ENCODE data around the gene PDE11A. TPM values are rescaled to one million over a fixed set of nuclear protein-coding genes. Genes with fewer than 3 reads are reported as not detected.

PDE11A gene
- total and polyA plus RNA-seq, 2 of the 8 experiments (the other 6 are each of a cell fraction or from before 2014, with no cell fraction given): 0.19 to 0.23 TPM

DNA sequence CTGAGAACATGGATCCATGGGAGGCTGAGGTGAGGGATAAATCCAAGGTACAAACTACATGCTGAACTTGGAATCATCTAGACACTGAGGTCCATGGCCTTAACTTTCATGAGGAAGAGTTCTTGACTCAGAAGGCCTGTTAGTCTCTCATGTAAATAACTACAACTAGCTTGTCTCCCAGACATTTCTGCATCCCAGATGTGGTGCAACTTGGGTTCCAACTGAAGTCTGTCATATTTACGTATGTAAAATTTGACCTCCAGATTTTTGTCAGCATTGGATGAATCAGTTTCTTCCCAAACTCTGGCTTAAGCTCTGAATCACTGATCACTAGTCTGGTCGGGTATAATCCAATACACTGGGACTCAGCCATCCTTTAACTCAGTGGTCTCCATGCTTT, 306.9 kb downstream of the PDE11A start:
- no peak overlapping the region for H3K18ac ChIP-seq (ENCODE audit: extremely low read depth, low read length)
- no peak overlapping the region for H2AFZ ChIP-seq (ENCODE audit: low read length)
- no peak overlapping the region for H3K27ac ChIP-seq (ENCODE audit: low read depth, low read length)
- no peak overlapping the region for H3K23ac ChIP-seq (ENCODE audit: insufficient read length)
- no peaks in the 10 kb centered on the region for H3K9me3 ChIP-seq (ENCODE audit: insufficient read depth in 2 of 2, low read depth in 1 of 2, low read length in 1 of 2)
- H2BK120ac ChIP-seq (replicated peaks; ENCODE audit: low read depth, low read length): no peak overlapping the region
- H3K79me1 ChIP-seq (ENCODE audit: low read depth, low read length): no peaks in the 10 kb centered on the region
- no peak overlapping the region for H4K91ac ChIP-seq (replicated peaks; ENCODE audit: insufficient read length, low read length)
- DNase-seq (ENCODE audit: low read depth in 1 of 2, low spot score in 2 of 2) (no peak), FAIRE-seq (no peak)
- no peak overlapping the region for H4K8ac ChIP-seq (ENCODE audit: extremely low read depth, insufficient read depth, low read length)
- H4K20me1 ChIP-seq (replicated peaks in 1 of 2; ENCODE audit: control insufficient read depth in 1 of 2, insufficient read depth in 2 of 2, low read length in 2 of 2): peaks cover 0 to 2% of the 10 kb centered on the region in 2 experiments
- H2BK15ac ChIP-seq (ENCODE audit: low read length): no peak overlapping the region; the same call in 1 of the 2 replicates
- no peaks in the 10 kb centered on the region for H3K23me2 ChIP-seq (ENCODE audit: low read depth, low read length)
- H4K5ac ChIP-seq (ENCODE audit: insufficient read length, low read depth, low read length): no peak overlapping the region
- no peak overlapping the region for H3K4me2 ChIP-seq (ENCODE audit: insufficient read depth in 1 of 2, low read depth in 2 of 2, low read length in 2 of 2)
- no peak overlapping the region for H2BK20ac ChIP-seq (ENCODE audit: low read length)
- no peak overlapping the region for H3K4ac ChIP-seq (replicated peaks; ENCODE audit: insufficient read length, low read depth, low read length)
- no peak overlapping the region for H3K9ac ChIP-seq (replicated peaks in 1 of 4; ENCODE audit: extremely low read depth in 1 of 4, low read depth in 3 of 4, low read length in 3 of 4)
- ChIA-PET POLR2A (ENCODE audit: partially characterized antibody) (no interaction called here), CTCF (ENCODE audit: partially characterized antibody) (interaction anchor here (0.5 to 2.9 kb wide), 7 partner anchors 8 to 1849 kb away, joined by 3 to 14 read pairs (median 3); no protein-coding TSS in a partner anchor)
- no peak overlapping the region for H2AK5ac ChIP-seq (ENCODE audit: low read depth, low read length)
- H2BK12ac ChIP-seq (ENCODE audit: low read depth, low read length): no peak overlapping the region
- no peaks in the 10 kb centered on the region for H3K36me3 ChIP-seq (ENCODE audit: control insufficient read depth in 2 of 4, insufficient read depth in 4 of 4, low read length in 3 of 4)
- no peak overlapping the region for H3K14ac ChIP-seq (ENCODE audit: insufficient read length)
- no peak overlapping the region for H2BK5ac ChIP-seq (ENCODE audit: low read depth, low read length)
- WGBS, 2 experiments (ENCODE audit: extremely low coverage in 1 of 2, insufficient coverage in 1 of 2, insufficient read length in 1 of 2, insufficient replicate concordance in 2 of 2, low coverage in 1 of 2, low lambda C conversion rate in 2 of 2, missing lambda C conversion rate in 1 of 2): 82% methylated on average over 2 of the region's 2 CpGs; no CpG with 5 or more reads in 1 of the 2 experiments
- no peak overlapping the region for H3K56ac ChIP-seq (replicated peaks; ENCODE audit: insufficient read length, low read depth, low read length)
- no peaks in the 10 kb centered on the region for H3K79me2 ChIP-seq (ENCODE audit: control insufficient read depth in 1 of 2, insufficient read depth in 2 of 2, low read length in 2 of 2)
- H3K4me3 ChIP-seq (ENCODE audit: extremely low read depth in 1 of 4, insufficient read depth in 2 of 4, low read depth in 3 of 4, low read length in 4 of 4): no peak overlapping the region
- peaks cover 0 to 5% (median 0%) of the 10 kb centered on the region in 4 experiments; a peak in 4 of 7 replicates for H3K4me1 ChIP-seq (replicated peaks in 1 of 4; ENCODE audit: control insufficient read depth in 3 of 4, insufficient read depth in 4 of 4, low read length in 3 of 4)
- H3K27me3 ChIP-seq (replicated peaks in 1 of 4; ENCODE audit: control insufficient read depth in 3 of 4, extremely low read depth in 1 of 4, insufficient read depth in 3 of 4, low read length in 3 of 4): peaks cover 0 to 2% (median 1%) of the 10 kb centered on the region in 4 experiments; a peak in 2 of 7 replicates
- TF ChIP-seq RAD21 (IDR thresholded peaks at IDR 0.05 in 1 of 2, conservative IDR thresholded peaks at IDR 0.05 in 1 of 2; ENCODE audit: low read depth in 2 of 2, low read length in 2 of 2): no peak
- TF ChIP-seq MAFK (IDR thresholded peaks at IDR 0.05; ENCODE audit: low read depth, low read length): no peak
- no peak for TF ChIP-seq NANOG (IDR thresholded peaks at IDR 0.05; ENCODE audit: insufficient read depth, low read depth, low read length, poor library complexity, severe bottlenecking)
- TF ChIP-seq KDM5A (IDR thresholded peaks at IDR 0.05; ENCODE audit: low read length): no peak
- TF ChIP-seq, protein P1, sequence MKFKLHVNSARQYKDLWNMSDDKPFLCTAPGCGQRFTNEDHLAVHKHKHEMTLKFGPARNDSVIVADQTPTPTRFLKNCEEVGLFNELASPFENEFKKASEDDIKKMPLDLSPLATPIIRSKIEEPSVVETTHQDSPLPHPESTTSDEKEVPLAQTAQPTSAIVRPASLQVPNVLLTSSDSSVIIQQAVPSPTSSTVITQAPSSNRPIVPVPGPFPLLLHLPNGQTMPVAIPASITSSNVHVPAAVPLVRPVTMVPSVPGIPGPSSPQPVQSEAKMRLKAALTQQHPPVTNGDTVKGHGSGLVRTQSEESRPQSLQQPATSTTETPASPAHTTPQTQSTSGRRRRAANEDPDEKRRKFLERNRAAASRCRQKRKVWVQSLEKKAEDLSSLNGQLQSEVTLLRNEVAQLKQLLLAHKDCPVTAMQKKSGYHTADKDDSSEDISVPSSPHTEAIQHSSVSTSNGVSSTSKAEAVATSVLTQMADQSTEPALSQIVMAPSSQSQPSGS (IDR thresholded peaks at IDR 0.05; ENCODE audit: low read length): no peak
- no peak for TF ChIP-seq PHF8 (conservative IDR thresholded peaks at IDR 0.05; ENCODE audit: low read depth, low read length)
- TF ChIP-seq, protein P2, sequence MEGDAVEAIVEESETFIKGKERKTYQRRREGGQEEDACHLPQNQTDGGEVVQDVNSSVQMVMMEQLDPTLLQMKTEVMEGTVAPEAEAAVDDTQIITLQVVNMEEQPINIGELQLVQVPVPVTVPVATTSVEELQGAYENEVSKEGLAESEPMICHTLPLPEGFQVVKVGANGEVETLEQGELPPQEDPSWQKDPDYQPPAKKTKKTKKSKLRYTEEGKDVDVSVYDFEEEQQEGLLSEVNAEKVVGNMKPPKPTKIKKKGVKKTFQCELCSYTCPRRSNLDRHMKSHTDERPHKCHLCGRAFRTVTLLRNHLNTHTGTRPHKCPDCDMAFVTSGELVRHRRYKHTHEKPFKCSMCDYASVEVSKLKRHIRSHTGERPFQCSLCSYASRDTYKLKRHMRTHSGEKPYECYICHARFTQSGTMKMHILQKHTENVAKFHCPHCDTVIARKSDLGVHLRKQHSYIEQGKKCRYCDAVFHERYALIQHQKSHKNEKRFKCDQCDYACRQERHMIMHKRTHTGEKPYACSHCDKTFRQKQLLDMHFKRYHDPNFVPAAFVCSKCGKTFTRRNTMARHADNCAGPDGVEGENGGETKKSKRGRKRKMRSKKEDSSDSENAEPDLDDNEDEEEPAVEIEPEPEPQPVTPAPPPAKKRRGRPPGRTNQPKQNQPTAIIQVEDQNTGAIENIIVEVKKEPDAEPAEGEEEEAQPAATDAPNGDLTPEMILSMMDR (IDR thresholded peaks at IDR 0.05; ENCODE audit: control extremely low read depth in 1 of 3, insufficient read depth in 1 of 3, low read depth in 1 of 3, low read length in 3 of 3): no peak
- no peak for TF ChIP-seq TCF12 (IDR thresholded peaks at IDR 0.05; ENCODE audit: low read depth, low read length)

Data from H1 (cell line).